ENCODE data around the gene PDE6B. TPM values are rescaled to one million over a fixed set of nuclear protein-coding genes. Genes with fewer than 3 reads are reported as not detected.
A peak's percentile ranks its signal among the peaks of the same experiment; 100 is the strongest.

Gene PDE6B
- total and polyA plus RNA-seq, 2 experiments from 2014 or later = 3.4 to 5.0 TPM

DNA sequence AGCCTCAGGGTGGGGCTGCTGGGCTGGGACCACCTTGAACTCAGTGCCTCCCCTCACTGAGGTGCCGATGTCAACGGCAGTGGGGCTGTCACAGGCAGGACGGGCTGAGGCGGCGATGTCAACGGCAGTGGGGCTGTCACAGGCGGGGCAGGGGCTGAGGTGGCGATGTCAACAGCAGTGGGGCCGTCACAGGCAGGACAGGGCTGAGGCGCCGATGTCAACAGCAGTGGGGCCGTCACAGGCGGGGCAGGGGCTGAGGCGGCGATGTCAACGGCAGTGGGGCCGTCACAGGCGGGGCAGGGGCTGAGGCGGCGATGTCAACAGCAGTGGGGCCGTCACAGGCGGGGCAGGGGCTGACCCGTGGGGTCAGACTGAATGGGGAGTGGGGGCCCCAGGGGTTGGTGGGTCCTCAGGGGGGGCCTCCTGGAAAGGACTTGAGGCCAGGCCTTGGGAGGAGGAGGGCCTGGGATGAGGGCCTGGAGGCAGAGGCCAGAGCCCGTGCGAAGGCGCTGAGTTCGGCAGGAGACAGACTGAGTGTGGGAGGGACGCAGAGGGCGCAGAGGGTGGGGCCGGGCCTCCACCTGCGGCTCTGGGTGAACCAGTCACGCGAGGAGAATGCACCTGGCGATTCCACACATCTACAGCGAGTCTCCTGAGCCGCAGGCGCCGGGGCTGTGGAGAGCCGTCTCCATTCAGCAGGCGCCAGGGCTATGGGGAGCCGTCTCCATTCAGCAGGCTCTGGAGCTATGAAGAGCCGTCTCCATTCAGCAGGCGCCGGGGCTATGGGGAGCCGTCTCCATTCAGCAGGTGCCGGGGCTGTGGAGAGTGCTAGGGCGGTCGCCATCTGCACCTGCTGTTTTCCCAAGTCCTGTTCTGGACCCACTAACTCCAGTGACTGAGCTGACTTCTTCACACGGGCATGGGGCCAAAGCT is 25.8 kb downstream of the PDE6B start:
- Mint-ChIP-seq H3K36me3 (ENCODE audit: low read depth) (no peaks in the 10 kb centered on the region; the same call in 2 of the 3 replicates), H3K4me3 (no peak overlapping the region), H3K9me3 (no peaks in the 10 kb centered on the region), H3K27me3 (ENCODE audit: insufficient read depth, low read depth, poor library complexity) (peaks cover 31% of the 10 kb centered on the region), H3K27ac (no peak overlapping the region), H3K4me1 (peaks cover 14% of the 10 kb centered on the region)
- Histone ChIP-seq H3K27ac (ENCODE audit: low read depth) (no peak overlapping the region), H3F3A (replicated peaks; ENCODE audit: low read depth) (no peaks in the 10 kb centered on the region), H3K4me1 (ENCODE audit: insufficient read depth) (no peaks in the 10 kb centered on the region), H3K9me2 (ENCODE audit: insufficient read depth) (no peaks in the 10 kb centered on the region), H3K79me2 (replicated peaks; ENCODE audit: insufficient read depth) (no peaks in the 10 kb centered on the region), H4K20me1 (replicated peaks; ENCODE audit: insufficient read depth) (no peaks in the 10 kb centered on the region), H2AFZ (no peak overlapping the region), H3K4me3 (no peak overlapping the region), H3K36me3 (ENCODE audit: insufficient read depth) (no peaks in the 10 kb centered on the region), H3K4me2 (no peak overlapping the region), H3K27me3 (ENCODE audit: insufficient read depth) (no peaks in the 10 kb centered on the region)
- ATAC-seq (peak; percentile 62), DNase-seq (ENCODE audit: low spot score) (peak; percentile 45)
- TF ChIP-seq EZH2phosphoT487 (IDR thresholded peaks at IDR 0.05; ENCODE audit: unreplicated experiment) (no peak), ZNF114 (CRISPR knock-in tag; IDR thresholded peaks at IDR 0.05) (no peak), STAT1 (IDR thresholded peaks at IDR 0.05; ENCODE audit: unreplicated experiment) (no peak), CREB1 (CRISPR knock-in tag; IDR thresholded peaks at IDR 0.05; ENCODE audit: low read depth) (no peak)
- TF ChIP-seq, protein P1, sequence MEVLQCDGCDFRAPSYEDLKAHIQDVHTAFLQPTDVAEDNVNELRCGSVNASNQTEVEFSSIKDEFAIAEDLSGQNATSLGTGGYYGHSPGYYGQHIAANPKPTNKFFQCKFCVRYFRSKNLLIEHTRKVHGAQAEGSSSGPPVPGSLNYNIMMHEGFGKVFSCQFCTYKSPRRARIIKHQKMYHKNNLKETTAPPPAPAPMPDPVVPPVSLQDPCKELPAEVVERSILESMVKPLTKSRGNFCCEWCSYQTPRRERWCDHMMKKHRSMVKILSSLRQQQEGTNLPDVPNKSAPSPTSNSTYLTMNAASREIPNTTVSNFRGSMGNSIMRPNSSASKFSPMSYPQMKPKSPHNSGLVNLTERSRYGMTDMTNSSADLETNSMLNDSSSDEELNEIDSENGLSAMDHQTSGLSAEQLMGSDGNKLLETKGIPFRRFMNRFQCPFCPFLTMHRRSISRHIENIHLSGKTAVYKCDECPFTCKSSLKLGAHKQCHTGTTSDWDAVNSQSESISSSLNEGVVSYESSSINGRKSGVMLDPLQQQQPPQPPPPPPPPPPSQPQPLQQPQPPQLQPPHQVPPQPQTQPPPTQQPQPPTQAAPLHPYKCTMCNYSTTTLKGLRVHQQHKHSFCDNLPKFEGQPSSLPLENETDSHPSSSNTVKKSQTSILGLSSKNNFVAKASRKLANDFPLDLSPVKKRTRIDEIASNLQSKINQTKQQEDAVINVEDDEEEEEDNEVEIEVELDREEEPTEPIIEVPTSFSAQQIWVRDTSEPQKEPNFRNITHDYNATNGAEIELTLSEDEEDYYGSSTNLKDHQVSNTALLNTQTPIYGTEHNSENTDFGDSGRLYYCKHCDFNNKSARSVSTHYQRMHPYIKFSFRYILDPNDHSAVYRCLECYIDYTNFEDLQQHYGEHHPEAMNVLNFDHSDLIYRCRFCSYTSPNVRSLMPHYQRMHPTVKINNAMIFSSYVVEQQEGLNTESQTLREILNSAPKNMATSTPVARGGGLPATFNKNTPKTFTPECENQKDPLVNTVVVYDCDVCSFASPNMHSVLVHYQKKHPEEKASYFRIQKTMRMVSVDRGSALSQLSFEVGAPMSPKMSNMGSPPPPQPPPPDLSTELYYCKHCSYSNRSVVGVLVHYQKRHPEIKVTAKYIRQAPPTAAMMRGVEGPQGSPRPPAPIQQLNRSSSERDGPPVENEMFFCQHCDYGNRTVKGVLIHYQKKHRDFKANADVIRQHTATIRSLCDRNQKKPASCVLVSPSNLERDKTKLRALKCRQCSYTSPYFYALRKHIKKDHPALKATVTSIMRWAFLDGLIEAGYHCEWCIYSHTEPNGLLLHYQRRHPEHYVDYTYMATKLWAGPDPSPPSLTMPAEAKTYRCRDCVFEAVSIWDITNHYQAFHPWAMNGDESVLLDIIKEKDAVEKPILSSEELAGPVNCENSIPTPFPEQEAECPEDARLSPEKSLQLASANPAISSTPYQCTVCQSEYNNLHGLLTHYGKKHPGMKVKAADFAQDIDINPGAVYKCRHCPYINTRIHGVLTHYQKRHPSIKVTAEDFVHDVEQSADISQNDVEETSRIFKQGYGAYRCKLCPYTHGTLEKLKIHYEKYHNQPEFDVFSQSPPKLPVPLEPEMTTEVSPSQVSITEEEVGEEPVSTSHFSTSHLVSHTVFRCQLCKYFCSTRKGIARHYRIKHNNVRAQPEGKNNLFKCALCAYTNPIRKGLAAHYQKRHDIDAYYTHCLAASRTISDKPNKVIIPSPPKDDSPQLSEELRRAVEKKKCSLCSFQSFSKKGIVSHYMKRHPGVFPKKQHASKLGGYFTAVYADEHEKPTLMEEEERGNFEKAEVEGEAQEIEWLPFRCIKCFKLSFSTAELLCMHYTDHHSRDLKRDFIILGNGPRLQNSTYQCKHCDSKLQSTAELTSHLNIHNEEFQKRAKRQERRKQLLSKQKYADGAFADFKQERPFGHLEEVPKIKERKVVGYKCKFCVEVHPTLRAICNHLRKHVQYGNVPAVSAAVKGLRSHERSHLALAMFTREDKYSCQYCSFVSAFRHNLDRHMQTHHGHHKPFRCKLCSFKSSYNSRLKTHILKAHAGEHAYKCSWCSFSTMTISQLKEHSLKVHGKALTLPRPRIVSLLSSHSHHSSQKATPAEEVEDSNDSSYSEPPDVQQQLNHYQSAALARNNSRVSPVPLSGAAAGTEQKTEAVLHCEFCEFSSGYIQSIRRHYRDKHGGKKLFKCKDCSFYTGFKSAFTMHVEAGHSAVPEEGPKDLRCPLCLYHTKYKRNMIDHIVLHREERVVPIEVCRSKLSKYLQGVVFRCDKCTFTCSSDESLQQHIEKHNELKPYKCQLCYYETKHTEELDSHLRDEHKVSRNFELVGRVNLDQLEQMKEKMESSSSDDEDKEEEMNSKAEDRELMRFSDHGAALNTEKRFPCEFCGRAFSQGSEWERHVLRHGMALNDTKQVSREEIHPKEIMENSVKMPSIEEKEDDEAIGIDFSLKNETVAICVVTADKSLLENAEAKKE (CRISPR knock-in tag; IDR thresholded peaks at IDR 0.05) = no peak
- TF ChIP-seq, protein P2, sequence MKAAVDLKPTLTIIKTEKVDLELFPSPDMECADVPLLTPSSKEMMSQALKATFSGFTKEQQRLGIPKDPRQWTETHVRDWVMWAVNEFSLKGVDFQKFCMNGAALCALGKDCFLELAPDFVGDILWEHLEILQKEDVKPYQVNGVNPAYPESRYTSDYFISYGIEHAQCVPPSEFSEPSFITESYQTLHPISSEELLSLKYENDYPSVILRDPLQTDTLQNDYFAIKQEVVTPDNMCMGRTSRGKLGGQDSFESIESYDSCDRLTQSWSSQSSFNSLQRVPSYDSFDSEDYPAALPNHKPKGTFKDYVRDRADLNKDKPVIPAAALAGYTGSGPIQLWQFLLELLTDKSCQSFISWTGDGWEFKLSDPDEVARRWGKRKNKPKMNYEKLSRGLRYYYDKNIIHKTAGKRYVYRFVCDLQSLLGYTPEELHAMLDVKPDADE (IDR thresholded peaks at IDR 0.05) = no peak

Data from GM23338 (cell line).